Measurements from ENCODE around the gene TYMS. TPM values are rescaled to one million over a fixed set of nuclear protein-coding genes. Genes with fewer than 3 reads are reported as not detected.

TYMS gene
- total and polyA plus RNA-seq, 9 of the 15 experiments (the other 6 are each of a cell fraction or from before 2014, with no cell fraction given) = 69.1 to 409 (median 175) TPM

- Histone ChIP-seq H3K9ac (ENCODE audit: insufficient read depth in 1 of 2, low read depth in 2 of 2, low read length in 2 of 2) (no peak overlapping the region), H3K4me1 (replicated peaks in 1 of 2; ENCODE audit: control insufficient read depth in 2 of 2, insufficient read depth in 2 of 2, low read length in 2 of 2) (peaks cover 3 to 8% of the 10 kb centered on the region in 2 experiments; a peak in 3 of 5 replicates), H4K20me1 (replicated peaks; ENCODE audit: control insufficient read depth, insufficient read depth, low read length) (no peaks in the 10 kb centered on the region), H3K9me1 (ENCODE audit: control insufficient read depth, insufficient read depth, low read length) (no peaks in the 10 kb centered on the region), H3K4me3 (no peak overlapping the region), H2AFZ (ENCODE audit: low read depth, low read length) (no peak overlapping the region), H3K36me3 (ENCODE audit: control insufficient read depth, insufficient read depth, low read length) (no peaks in the 10 kb centered on the region), H3K27me3 (ENCODE audit: control insufficient read depth in 2 of 2, insufficient read depth in 2 of 2, low read length in 2 of 2) (peaks cover 0 to 5% of the 10 kb centered on the region in 2 experiments; a peak in 2 of 5 replicates), H3K27ac (ENCODE audit: extremely low read depth, low read depth, low read length) (no peak overlapping the region), H3K9me3 (replicated peaks; ENCODE audit: control insufficient read depth, insufficient read depth, low read depth, low read length) (no peaks in the 10 kb centered on the region), H3K4me2 (ENCODE audit: insufficient read depth, low read length) (no peak overlapping the region), H3K79me2 (ENCODE audit: control insufficient read depth, insufficient read depth, low read length) (no peaks in the 10 kb centered on the region)
- WGBS (ENCODE audit: insufficient coverage, low coverage, missing lambda C conversion rate) = 29% methylated on average over 6 of the region's 6 CpGs
- ATAC-seq = no peak
- POLR2A ChIA-PET = interaction anchor here (0.6 kb wide), 1 partner anchor 35 kb away, joined by 4 read pairs; the partner anchor contains the start of gene TYMS
- in situ Hi-C loops (cut with MboI) = loop anchor here (5.0 kb wide), 1 partner anchor 210 kb away; no protein-coding TSS in a partner anchor
- no peak for DNase-seq (ENCODE audit: extremely low read depth in 1 of 4, low spot score in 3 of 4)
- BruUV-seq (replicated peaks) = no TSS peak
- FAIRE-seq = no peak
- TF ChIP-seq NFIC (IDR thresholded peaks at IDR 0.05) = peak; percentile 74
- no peak for TF ChIP-seq FUS (optimal IDR thresholded peaks at IDR 0.05; ENCODE audit: low read depth, low read length)
- CTCF ChIA-PET (ENCODE audit: low intra/inter-chr PET ratio) = interaction anchor here (0.6 kb wide), 1 partner anchor 191 kb away, joined by 3 read pairs; no protein-coding TSS in a partner anchor
- intact Hi-C loops (cut with micrococcal nuclease) = loop anchor here (5.0 to 10.0 kb wide), 2 partner anchors 50 to 123 kb away; no protein-coding TSS in a partner anchor
These were observed 35.2 kb upstream of the TYMS start for GRCh38 chr18:622289-622688.

GRCh38 chr18:623761-624620 is 33.5 kb upstream of the TYMS start:
- intact Hi-C loops (cut with micrococcal nuclease) = loop anchor here (1.0 to 10.0 kb wide), 5 partner anchors 35 to 215 kb away; no protein-coding TSS in a partner anchor
- in situ Hi-C loops (cut with MboI) = loop anchor here (5.0 kb wide), 1 partner anchor 208 kb away; no protein-coding TSS in a partner anchor
- Histone ChIP-seq H3K4me3 (no peak overlapping the region), H3K79me2 (ENCODE audit: control insufficient read depth, insufficient read depth, low read length) (no peaks in the 10 kb centered on the region), H3K27ac (ENCODE audit: extremely low read depth, low read depth, low read length) (no peak overlapping the region), H3K9me3 (replicated peaks; ENCODE audit: control insufficient read depth, insufficient read depth, low read depth, low read length) (no peaks in the 10 kb centered on the region), H2AFZ (ENCODE audit: low read depth, low read length) (no peak overlapping the region), H3K4me1 (replicated peaks in 1 of 2; ENCODE audit: control insufficient read depth in 2 of 2, insufficient read depth in 2 of 2, low read length in 2 of 2) (peaks cover 3 to 4% of the 10 kb centered on the region in 2 experiments; a peak in 3 of 5 replicates), H4K20me1 (replicated peaks; ENCODE audit: control insufficient read depth, insufficient read depth, low read length) (no peaks in the 10 kb centered on the region), H3K4me2 (ENCODE audit: insufficient read depth, low read length) (peak overlapping the region; percentile 5; the same call in 1 of the 2 replicates), H3K36me3 (ENCODE audit: control insufficient read depth, insufficient read depth, low read length) (no peaks in the 10 kb centered on the region), H3K9ac (ENCODE audit: insufficient read depth in 1 of 2, low read depth in 2 of 2, low read length in 2 of 2) (peak overlapping the region in 1 of 2 experiments; percentile 29; a peak in 1 of 4 replicates), H3K9me1 (ENCODE audit: control insufficient read depth, insufficient read depth, low read length) (no peaks in the 10 kb centered on the region), H3K27me3 (ENCODE audit: control insufficient read depth in 2 of 2, insufficient read depth in 2 of 2, low read length in 2 of 2) (peaks cover 0 to 5% of the 10 kb centered on the region in 2 experiments; a peak in 2 of 5 replicates)
- ATAC-seq = peak; percentile 95
- ChIA-PET POLR2A (interaction anchor here (0.5 to 1.3 kb wide), 10 partner anchors 15 to 356 kb away, joined by 3 to 4 read pairs (median 3); partner anchors contain the start of gene THOC1), CTCF (ENCODE audit: low intra/inter-chr PET ratio) (interaction anchor here (1.0 to 3.2 kb wide), 4 partner anchors 118 to 215 kb away, joined by 4 to 17 read pairs (median 6); no protein-coding TSS in a partner anchor)
- 16% methylated on average over 11 of the region's 11 CpGs for WGBS (ENCODE audit: insufficient coverage, low coverage, missing lambda C conversion rate)
- peak; percentile 61 to 85 (median 64) for DNase-seq (ENCODE audit: extremely low read depth in 1 of 4, low spot score in 3 of 4)
- peak; percentile 61 for FAIRE-seq
- no TSS peak for BruUV-seq (replicated peaks)
- TF ChIP-seq STAT5B (CRISPR knock-in tag; IDR thresholded peaks at IDR 0.05) = no peak
- TF ChIP-seq BRD9 (IDR thresholded peaks at IDR 0.05; ENCODE audit: low read depth, partially characterized antibody) = no peak
- TF ChIP-seq FOXK2 (conservative IDR thresholded peaks at IDR 0.05 in 1 of 2, IDR thresholded peaks at IDR 0.05 in 1 of 2; ENCODE audit: low read depth in 2 of 2) = peak; percentile 77 to 80
- peak; percentile 48; the same call in 1 of the 2 replicates for TF ChIP-seq ZBTB9 (CRISPR knock-in tag; IDR thresholded peaks at IDR 0.05)
- peak; percentile 73 for TF ChIP-seq SMC3 (conservative IDR thresholded peaks at IDR 0.05; ENCODE audit: insufficient read depth, low read depth, low read length)
- TF ChIP-seq TAF15 (IDR thresholded peaks at IDR 0.05; ENCODE audit: low read depth, low read length) = no peak
